ENCODE results near the gene MACF1.

- TF ChIP-seq CTCF (IDR thresholded peaks at IDR 0.05) (no peak), POLR2A (IDR thresholded peaks at IDR 0.05) (no peak)
These were observed 65.9 kb downstream of the MACF1 start for GRCh38 chr1:39270368-39270767.
